ENCODE measurements around the gene EHD3. TPM values are rescaled to one million over a fixed set of nuclear protein-coding genes. Genes with fewer than 3 reads are reported as not detected.
A peak's percentile ranks its signal among the peaks of the same experiment; 100 is the strongest.

Gene EHD3
- total RNA-seq, 1 experiment from 2014 or later = 4.9 TPM

- peak; percentile 29 for DNase-seq (ENCODE audit: low spot score)
- in situ Hi-C loops (cut with HindIII; ENCODE audit: low sequenced_read_pairs) = no loop called here
Measured at GRCh38 chr2:31233231-31233630, 721 bp upstream of the EHD3 start.

- in situ Hi-C loops (cut with HindIII; ENCODE audit: low sequenced_read_pairs) = no loop called here
Measured at GRCh38 chr2:31234683-31235503, 941 bp downstream of the EHD3 start.

GRCh38 chr2:31235504-31235902, 1.6 kb downstream of the EHD3 start:
- in situ Hi-C loops (cut with HindIII; ENCODE audit: low sequenced_read_pairs) = no loop called here
- DNase-seq (ENCODE audit: low spot score) = peak; percentile 69

More at GRCh38 chr2:31234683-31235503, 941 bp downstream of the EHD3 start:
- peak; percentile 27 for DNase-seq (ENCODE audit: low spot score)

GRCh38 chr2:31236433-31237205, 2.7 kb downstream of the EHD3 start:
- DNase-seq (ENCODE audit: low spot score) = peak; percentile 37
- in situ Hi-C loops (cut with HindIII; ENCODE audit: low sequenced_read_pairs) = no loop called here

GRCh38 chr2:31237348-31238017, 3.5 kb downstream of the EHD3 start:
- no peak for DNase-seq (ENCODE audit: low spot score)
- in situ Hi-C loops (cut with HindIII; ENCODE audit: low sequenced_read_pairs) = no loop called here

GRCh38 chr2:31238126-31238905, 4.4 kb downstream of the EHD3 start:
- in situ Hi-C loops (cut with HindIII; ENCODE audit: low sequenced_read_pairs) = no loop called here

GRCh38 chr2:31238906-31239592, 5.1 kb downstream of the EHD3 start:
- no peak for DNase-seq (ENCODE audit: low spot score)
- in situ Hi-C loops (cut with HindIII; ENCODE audit: low sequenced_read_pairs) = no loop called here

More at GRCh38 chr2:31238126-31238905, 4.4 kb downstream of the EHD3 start:
- DNase-seq (ENCODE audit: low spot score) = peak; percentile 68

- in situ Hi-C loops (cut with HindIII; ENCODE audit: low sequenced_read_pairs) = no loop called here
- peak; percentile 51 for DNase-seq (ENCODE audit: low spot score)
Measured at GRCh38 chr2:31239593-31240177, 5.7 kb downstream of the EHD3 start.

- in situ Hi-C loops (cut with HindIII; ENCODE audit: low sequenced_read_pairs) = no loop called here
Measured at GRCh38 chr2:31240381-31241365, 6.7 kb downstream of the EHD3 start.

GRCh38 chr2:31241625-31242270, 7.8 kb downstream of the EHD3 start:
- in situ Hi-C loops (cut with HindIII; ENCODE audit: low sequenced_read_pairs) = no loop called here
- peak; percentile 25 for DNase-seq (ENCODE audit: low spot score)

More at GRCh38 chr2:31240381-31241365, 6.7 kb downstream of the EHD3 start:
- DNase-seq (ENCODE audit: low spot score) = no peak

GRCh38 chr2:31243053-31243452, 9.1 kb downstream of the EHD3 start:
- no peak for DNase-seq (ENCODE audit: low spot score)
- in situ Hi-C loops (cut with HindIII; ENCODE audit: low sequenced_read_pairs) = no loop called here

- DNase-seq (ENCODE audit: low spot score) = no peak
- in situ Hi-C loops (cut with HindIII; ENCODE audit: low sequenced_read_pairs) = no loop called here
Measured at GRCh38 chr2:31244101-31244500, 10.1 kb downstream of the EHD3 start.

GRCh38 chr2:31246184-31246852, 12.4 kb downstream of the EHD3 start:
- DNase-seq (ENCODE audit: low spot score) = no peak
- in situ Hi-C loops (cut with HindIII; ENCODE audit: low sequenced_read_pairs) = no loop called here

GRCh38 chr2:31247711-31248110, 13.8 kb downstream of the EHD3 start:
- in situ Hi-C loops (cut with HindIII; ENCODE audit: low sequenced_read_pairs) = no loop called here
- DNase-seq (ENCODE audit: low spot score) = no peak

- in situ Hi-C loops (cut with HindIII; ENCODE audit: low sequenced_read_pairs) = no loop called here
- no peak for DNase-seq (ENCODE audit: low spot score)
Measured at GRCh38 chr2:31248139-31248538, 14.2 kb downstream of the EHD3 start.

Measured in G401 (cell line).